A549 treated with ZK216348 at 1 μM for 4 hours (cell line): ENCODE results near the gene CLIC2. TPM values are rescaled to one million over a fixed set of nuclear protein-coding genes. Genes with fewer than 3 reads are reported as not detected.

ENCODE experiments used
- total RNA-seq: library from RNA; stranded (reverse); fragments of 200-300 nt; extraction: Qiagen RNA extraction; gene quantifications from 5 replicates; pipeline ENCODE4 v1.2.3, GENCODE V29; 2022; ENCODE audit warnings: low read depth

CLIC2 gene
- 0.11 to 0.20 TPM (median 0.12 TPM) in 3 of 5 replicates, not detected in the others for total RNA-seq

DNA sequence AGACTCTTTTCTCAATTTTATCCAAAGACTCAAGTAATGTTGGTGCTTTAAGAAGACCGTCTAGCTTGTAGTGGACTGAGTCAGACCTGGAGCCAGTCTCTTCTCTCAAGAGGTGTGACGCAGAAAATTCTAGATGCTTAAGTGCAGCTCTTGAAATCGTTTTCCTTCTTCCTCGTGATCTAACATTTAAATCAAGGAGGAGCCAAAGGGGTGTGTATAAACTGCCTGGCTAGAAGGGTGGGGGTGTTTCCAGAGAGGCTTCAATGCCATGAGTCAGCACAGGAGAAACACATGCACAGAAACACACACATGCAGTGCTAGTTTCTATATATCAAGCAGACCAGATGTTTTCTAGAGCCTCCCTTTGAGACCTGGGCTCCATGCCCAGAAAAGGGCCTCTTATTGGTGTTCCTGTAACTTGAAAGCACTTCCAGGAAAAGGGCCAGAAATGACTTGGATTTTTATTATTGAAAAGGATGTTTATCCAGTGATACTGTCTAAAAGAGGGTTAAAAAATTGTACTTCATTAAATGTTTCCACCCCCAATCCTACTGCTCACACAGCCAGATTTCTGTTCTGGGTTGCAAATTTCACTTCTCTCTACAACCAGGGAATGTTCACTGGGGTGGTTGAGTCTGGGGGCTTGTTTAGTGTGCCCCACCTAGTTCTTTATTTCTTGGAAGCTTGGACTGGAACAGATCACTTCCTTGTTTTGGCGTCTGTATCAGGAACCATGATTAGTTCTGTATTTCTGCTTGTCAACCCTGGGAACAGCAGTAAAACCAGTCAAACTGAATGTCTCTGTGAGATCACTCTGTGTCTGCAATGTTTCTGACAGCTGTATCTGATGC is at the start of gene CLIC2:
Gene CLIC2 (minus strand): TSS at position 129 of the 851 bp plus-strand sequence. CDS start 187 bp downstream, outside the sequence.

DNA sequence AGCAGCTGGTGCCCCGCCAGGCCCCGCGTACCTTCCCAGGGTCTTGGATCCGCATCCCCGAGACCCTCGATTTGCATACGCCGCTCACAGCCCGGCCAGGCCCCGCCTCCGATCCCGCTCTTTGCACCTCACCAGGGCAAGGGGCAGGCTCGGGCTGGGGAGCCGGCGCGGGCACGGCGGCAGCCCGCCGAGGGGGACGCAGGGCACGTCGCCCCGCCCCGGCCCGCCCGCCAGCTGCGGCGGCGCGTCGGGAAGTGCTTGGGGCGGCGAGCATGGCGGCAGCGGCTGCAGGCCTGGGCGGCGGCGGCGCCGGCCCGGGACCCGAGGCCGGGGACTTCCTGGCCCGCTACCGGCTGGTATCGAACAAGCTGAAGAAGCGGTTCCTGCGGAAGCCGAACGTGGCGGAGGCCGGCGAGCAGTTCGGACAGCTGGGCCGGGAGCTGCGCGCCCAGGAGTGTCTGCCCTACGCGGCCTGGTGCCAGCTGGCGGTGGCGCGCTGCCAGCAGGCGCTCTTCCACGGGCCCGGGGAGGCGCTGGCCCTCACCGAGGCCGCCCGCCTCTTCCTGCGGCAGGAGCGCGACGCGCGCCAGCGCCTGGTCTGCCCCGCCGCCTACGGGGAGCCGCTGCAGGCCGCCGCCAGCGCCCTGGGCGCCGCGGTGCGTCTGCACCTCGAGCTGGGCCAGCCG is 47.6 kb upstream of the CLIC2 start, which contains the start of gene F8A2:
Gene F8A2 (plus strand): TSS at position 253 of the 686 bp plus-strand sequence. CDS start 20 bp downstream, at position 273.

GRCh38 chrX:155263854-155264628 is 70.4 kb downstream of the CLIC2 start, which contains the start of gene RAB39B:
Gene RAB39B, minus strand, starts transcription at chrX:155264491. Its CDS starts 203 bp downstream, at chrX:155264288.

Other genes starting within 250 kb of the CLIC2 start
- 33.5 to 80.7 TPM (median 49.8 TPM) in 5 replicates for gene VBP1, start 118.2 kb downstream of the CLIC2 start, total RNA-seq
- gene RAB39B, start 70.1 kb downstream of the CLIC2 start, total RNA-seq = 0.63 to 0.78 TPM (median 0.69 TPM) in 5 replicates
- gene F8A2, start 47.5 kb upstream of the CLIC2 start, total RNA-seq = not detected in 5 replicates
- gene F8A3, start 124.0 kb upstream of the CLIC2 start, total RNA-seq = 0.38 to 2.1 TPM (median 1.0 TPM) in 5 replicates